BE2C (cell line): ENCODE results near the gene UXS1.

ENCODE experiments used
- DNase-seq: peaks from one replicate; pipeline ENCODE4 v3.0.0-alpha.2; 2020
- H3K27me3 ChIP-seq: fragments of 250-450 bp; sonication (Bioruptor Pico); 2 replicates; pipeline ENCODE4 v1.5.1; 2020; ENCODE audit warnings: mild to moderate bottlenecking
- H3K36me3 ChIP-seq: fragments of 250-450 bp; sonication (Bioruptor Pico); 2 replicates; pipeline ENCODE4 v1.5.1; 2020; ENCODE audit warnings: mild to moderate bottlenecking
- H3K4me1 ChIP-seq: fragments of 250-450 bp; sonication (Bioruptor Pico); 2 replicates; pipeline ENCODE4 v1.5.1; 2020
- H3K4me3 ChIP-seq: 2 replicates; pipeline ENCODE4 v1.5.1; 2011; ENCODE audit warnings: low read depth, low read length
- H3K9me3 ChIP-seq: fragments of 250-450 bp; sonication (Bioruptor Pico); 2 replicates; pipeline ENCODE4 v1.5.1; 2020
- CTCF ChIP-seq: IDR thresholded peaks from 2 replicates; pipeline ENCODE4 v1.5.1; 2012; ENCODE audit warnings: mild to moderate bottlenecking, low read depth, low read length

Gene UXS1

GRCh38 chr2:106191511-106192016 is 2.5 kb downstream of the UXS1 start:
- no peaks in the 10 kb centered on the region for H3K4me1 ChIP-seq
- H3K27me3 ChIP-seq: no peaks in the 10 kb centered on the region
- TF ChIP-seq CTCF: no peak
- H3K9me3 ChIP-seq: no peaks in the 10 kb centered on the region
- H3K36me3 ChIP-seq: no peaks in the 10 kb centered on the region
- no peak overlapping the region for H3K4me3 ChIP-seq
- DNase-seq: no peak

- Histone ChIP-seq H3K4me1 (no peaks in the 10 kb centered on the region), H3K27me3 (no peaks in the 10 kb centered on the region), H3K9me3 (no peaks in the 10 kb centered on the region), H3K4me3 (no peak overlapping the region), H3K36me3 (no peaks in the 10 kb centered on the region)
- DNase-seq: no peak
- no peak for TF ChIP-seq CTCF
These were observed 4.2 kb downstream of the UXS1 start for GRCh38 chr2:106189764-106190468.

GRCh38 chr2:106189325-106189724 is 4.8 kb downstream of the UXS1 start:
- Histone ChIP-seq H3K27me3 (no peaks in the 10 kb centered on the region), H3K9me3 (no peaks in the 10 kb centered on the region), H3K4me1 (no peaks in the 10 kb centered on the region), H3K36me3 (no peaks in the 10 kb centered on the region), H3K4me3 (no peak overlapping the region)
- DNase-seq: no peak
- TF ChIP-seq CTCF: no peak

- DNase-seq: no peak
- Histone ChIP-seq H3K9me3 (no peaks in the 10 kb centered on the region), H3K4me1 (no peaks in the 10 kb centered on the region), H3K36me3 (no peaks in the 10 kb centered on the region), H3K27me3 (no peaks in the 10 kb centered on the region), H3K4me3 (no peak overlapping the region)
- TF ChIP-seq CTCF: no peak
These were observed 6.7 kb downstream of the UXS1 start for GRCh38 chr2:106187273-106187891.

GRCh38 chr2:106185475-106186184 is 8.5 kb downstream of the UXS1 start:
- H3K9me3 ChIP-seq: no peaks in the 10 kb centered on the region
- H3K27me3 ChIP-seq: no peaks in the 10 kb centered on the region
- no peak for DNase-seq
- no peaks in the 10 kb centered on the region for H3K4me1 ChIP-seq
- H3K4me3 ChIP-seq: no peak overlapping the region
- no peak for TF ChIP-seq CTCF
- no peaks in the 10 kb centered on the region for H3K36me3 ChIP-seq
